Natural killer cell (primary cell): ENCODE results near the gene BMX. TPM values are rescaled to one million over a fixed set of nuclear protein-coding genes. Genes with fewer than 3 reads are reported as not detected.
A peak's percentile ranks its signal among the peaks of the same experiment; 100 is the strongest.

ENCODE experiments used
- ATAC-seq, 3 donors: fragments of 150-1000 bp in 2 of 3; fragments of 200-7000 bp in 1 of 3; cut with Tn5 transposase; 1 replicate in 1 of 3; 2 replicates in 2 of 3; pipeline ENCODE4 v1.10.0; 2021; ENCODE audit warnings: mild to moderate bottlenecking in 2 of 3, moderate library complexity in 2 of 3
- DNase-seq, 2 donors: peaks; one replicate each; pipeline versions ENCODE4 v3.0.0 to v3.0.0-alpha.2; 2013 to 2021; ENCODE audit warnings: mixed read lengths in 1 of 2
- H3K27ac ChIP-seq: one replicate; pipeline ENCODE4 v1.5.1; 2013; ENCODE audit warnings: mild to moderate bottlenecking, low read length
- H3K27me3 ChIP-seq: one replicate; pipeline ENCODE4 v1.6.1; 2013; ENCODE audit warnings: low read length; ENCODE audit not compliant: control insufficient read depth, insufficient read depth
- H3K36me3 ChIP-seq: one replicate; pipeline ENCODE4 v1.6.1; 2013; ENCODE audit warnings: low read length; ENCODE audit not compliant: control insufficient read depth, insufficient read depth
- H3K4me1 ChIP-seq: one replicate; pipeline ENCODE4 v1.6.1; 2013; ENCODE audit warnings: low read length; ENCODE audit not compliant: control insufficient read depth, insufficient read depth
- H3K4me3 ChIP-seq: one replicate; pipeline ENCODE4 v1.5.1; 2013; ENCODE audit warnings: low read length
- H3K9me3 ChIP-seq: one replicate; pipeline ENCODE4 v1.6.1; 2013; ENCODE audit warnings: low read length; ENCODE audit not compliant: control insufficient read depth, insufficient read depth
- H3K27ac Mint-ChIP-seq, 2 donors: one replicate each; pipeline ENCODE4 v1.8.0; 2022; ENCODE audit warnings: mild to moderate bottlenecking in 2 of 2, mixed read lengths in 2 of 2, moderate library complexity in 1 of 2
- H3K27me3 Mint-ChIP-seq, 2 donors: one replicate each; pipeline ENCODE4 v1.8.0; 2022; ENCODE audit warnings: low read depth in 2 of 2, mixed read lengths in 2 of 2
- H3K36me3 Mint-ChIP-seq: one replicate; pipeline ENCODE4 v1.8.0; 2022; ENCODE audit warnings: mixed read lengths
- H3K4me1 Mint-ChIP-seq, 2 donors: one replicate each; pipeline ENCODE4 v1.8.0; 2022; ENCODE audit warnings: mixed read lengths in 2 of 2
- H3K4me3 Mint-ChIP-seq: one replicate; pipeline ENCODE4 v1.8.0; 2022; ENCODE audit warnings: mild to moderate bottlenecking, moderate library complexity, mixed read lengths
- H3K9me3 Mint-ChIP-seq, 2 donors: one replicate each; pipeline ENCODE4 v1.8.0; 2022; ENCODE audit warnings: mixed read lengths in 2 of 2
- WGBS: methylation state at CpG from one replicate; pipeline ENCODE4 v1.1.7; 2013; ENCODE audit warnings: missing lambda C conversion rate; ENCODE audit not compliant: insufficient coverage; 5-methylcytosine and 5-hydroxymethylcytosine counted together
- intact Hi-C: fragments of 100-400 bp; cut with micrococcal nuclease; formaldehyde crosslinking; loops from one replicate; pipeline ENCODE4 v1.14.2; 2022
- total RNA-seq, 4 donors: library from RNA; stranded (reverse); fragments of 120-200 nt in 1 of 4; gene quantifications; one replicate each; pipeline versions ENCODE4 v1.2.3 to v1.2.4, GENCODE V29; 2013 to 2022
- TF ChIP-seq, protein P1 (sequence below): fragments of 200-600 bp; IDR thresholded peaks from one replicate; pipeline ENCODE4 v1.8.0; 2022; ENCODE audit warnings: antibody characterized with exemption

The BMX gene
- total RNA-seq, 3 donors from 2014 or later (not counting 1 experiment from before 2014, with no cell fraction given), result 0.30 TPM; not detected in 2

DNA sequence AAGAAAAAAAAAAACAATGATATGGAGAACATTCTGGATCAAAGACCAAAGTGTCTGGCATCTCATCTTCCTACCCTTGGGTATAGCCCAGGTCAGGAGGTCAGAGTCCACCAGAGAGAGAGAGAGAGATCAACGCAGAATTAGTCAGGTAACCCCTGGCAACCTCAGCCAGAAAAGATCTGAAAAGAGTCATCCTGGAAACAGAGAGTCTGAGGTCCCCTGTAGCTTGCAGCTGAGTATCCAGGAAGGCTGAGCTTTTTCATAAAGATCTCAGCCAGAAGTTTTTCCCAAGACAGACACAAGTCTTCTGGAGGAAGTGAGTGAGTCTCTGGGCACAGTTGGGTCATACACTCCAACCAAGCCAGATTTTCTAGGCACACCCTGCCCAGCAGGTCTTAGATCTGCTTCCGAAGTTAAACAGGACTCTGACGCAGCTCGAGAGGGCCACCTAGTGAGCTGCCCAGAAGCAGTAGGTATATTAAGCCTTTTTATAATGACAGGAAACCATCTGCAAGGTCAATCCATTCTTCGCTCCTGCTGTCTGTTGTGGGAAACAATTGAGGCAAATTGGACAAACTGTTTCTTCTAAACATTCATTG is 64.5 kb downstream of the BMX start:
- DNase-seq, result peak; percentile 17 to 32

DNA sequence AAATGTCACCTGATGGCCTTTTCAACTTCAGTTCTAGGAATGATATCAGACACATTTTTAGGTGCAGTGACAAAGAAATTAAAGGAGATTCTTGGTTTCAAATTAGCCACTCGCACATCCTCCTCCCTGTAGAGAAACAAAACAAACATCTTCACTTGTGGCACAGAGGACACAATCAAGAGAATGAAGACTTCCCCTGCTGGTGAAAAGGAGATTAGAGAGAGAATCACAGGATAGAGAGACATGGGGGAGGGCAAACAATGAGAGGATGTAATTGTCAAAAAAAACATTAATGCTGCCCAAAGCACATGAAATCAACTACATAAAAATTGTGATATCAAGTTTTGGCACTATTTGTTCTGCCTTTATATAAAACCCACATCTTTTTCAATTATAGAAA is 65.6 kb downstream of the BMX start:
- peaks cover 0 to 41% of the 10 kb centered on the region in 2 donors for H3K27me3 Mint-ChIP-seq
- no peak overlapping the region for H3K4me3 Mint-ChIP-seq
- no peak overlapping the region for H3K27ac Mint-ChIP-seq
- intact Hi-C loops, result no loop called here
- no peaks in the 10 kb centered on the region for H3K4me1 Mint-ChIP-seq
- no CpG with 5 or more reads among the region's 1 CpG for WGBS
- no peaks in the 10 kb centered on the region for H3K9me3 Mint-ChIP-seq
- TF ChIP-seq, protein P1, sequence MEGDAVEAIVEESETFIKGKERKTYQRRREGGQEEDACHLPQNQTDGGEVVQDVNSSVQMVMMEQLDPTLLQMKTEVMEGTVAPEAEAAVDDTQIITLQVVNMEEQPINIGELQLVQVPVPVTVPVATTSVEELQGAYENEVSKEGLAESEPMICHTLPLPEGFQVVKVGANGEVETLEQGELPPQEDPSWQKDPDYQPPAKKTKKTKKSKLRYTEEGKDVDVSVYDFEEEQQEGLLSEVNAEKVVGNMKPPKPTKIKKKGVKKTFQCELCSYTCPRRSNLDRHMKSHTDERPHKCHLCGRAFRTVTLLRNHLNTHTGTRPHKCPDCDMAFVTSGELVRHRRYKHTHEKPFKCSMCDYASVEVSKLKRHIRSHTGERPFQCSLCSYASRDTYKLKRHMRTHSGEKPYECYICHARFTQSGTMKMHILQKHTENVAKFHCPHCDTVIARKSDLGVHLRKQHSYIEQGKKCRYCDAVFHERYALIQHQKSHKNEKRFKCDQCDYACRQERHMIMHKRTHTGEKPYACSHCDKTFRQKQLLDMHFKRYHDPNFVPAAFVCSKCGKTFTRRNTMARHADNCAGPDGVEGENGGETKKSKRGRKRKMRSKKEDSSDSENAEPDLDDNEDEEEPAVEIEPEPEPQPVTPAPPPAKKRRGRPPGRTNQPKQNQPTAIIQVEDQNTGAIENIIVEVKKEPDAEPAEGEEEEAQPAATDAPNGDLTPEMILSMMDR, result no peak
- H3K4me3 ChIP-seq, result no peak overlapping the region
- ATAC-seq, result no peak
- no peaks in the 10 kb centered on the region for H3K36me3 ChIP-seq
- no peaks in the 10 kb centered on the region for H3K36me3 Mint-ChIP-seq
- H3K4me1 ChIP-seq, result no peaks in the 10 kb centered on the region
- H3K27ac ChIP-seq, result no peak overlapping the region
- no peaks in the 10 kb centered on the region for H3K27me3 ChIP-seq
- H3K9me3 ChIP-seq, result no peaks in the 10 kb centered on the region
- no peak for DNase-seq

More for the DNA sequence above, 64.5 kb downstream of the BMX start:
- H3K4me3 ChIP-seq, result no peak overlapping the region
- H3K36me3 ChIP-seq, result no peaks in the 10 kb centered on the region
- Mint-ChIP-seq H3K36me3 (no peaks in the 10 kb centered on the region), H3K9me3 (no peaks in the 10 kb centered on the region), H3K4me1 (no peaks in the 10 kb centered on the region), H3K27ac (no peak overlapping the region), H3K4me3 (no peak overlapping the region), H3K27me3 (peaks cover 0 to 35% of the 10 kb centered on the region in 2 donors)
- TF ChIP-seq, protein P1, result no peak
- ATAC-seq, result peak; percentile 46 to 70 (median 53)
- 15% methylated on average over 5 of the region's 5 CpGs for WGBS
- intact Hi-C loops, result loop anchor here (2.0 kb wide), 1 partner anchor 66 kb away; no protein-coding TSS in a partner anchor
- no peaks in the 10 kb centered on the region for H3K4me1 ChIP-seq
- no peaks in the 10 kb centered on the region for H3K9me3 ChIP-seq
- H3K27ac ChIP-seq, result no peak overlapping the region
- H3K27me3 ChIP-seq, result no peaks in the 10 kb centered on the region

DNA sequence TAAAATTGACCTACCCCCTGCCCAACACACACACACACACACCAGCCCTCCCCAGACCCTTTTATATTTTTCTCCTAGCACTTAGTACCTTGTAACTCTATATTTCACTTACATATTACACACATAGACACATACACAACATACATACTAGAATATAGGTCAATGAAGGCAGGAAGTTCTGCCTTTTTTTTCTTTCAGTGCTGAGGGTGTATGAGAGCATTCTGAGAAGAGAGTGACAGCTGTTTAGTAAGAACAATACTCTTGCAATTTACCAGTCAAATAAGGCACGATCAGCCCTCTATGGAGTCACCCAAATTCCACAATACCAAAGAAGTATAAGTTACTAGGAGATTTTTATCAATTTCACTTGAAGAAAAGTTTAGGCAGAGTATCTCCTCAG is 66.7 kb downstream of the BMX start:
- peak overlapping the region in 1 of 2 donors; percentile 9 for H3K27ac Mint-ChIP-seq

More for the DNA sequence above, 66.7 kb downstream of the BMX start:
- Mint-ChIP-seq H3K27me3 (peaks cover 0 to 36% of the 10 kb centered on the region in 2 donors), H3K36me3 (no peaks in the 10 kb centered on the region), H3K9me3 (no peaks in the 10 kb centered on the region), H3K4me1 (no peaks in the 10 kb centered on the region), H3K4me3 (no peak overlapping the region)
- H3K36me3 ChIP-seq, result no peaks in the 10 kb centered on the region
- no peak overlapping the region for H3K27ac ChIP-seq
- H3K9me3 ChIP-seq, result no peaks in the 10 kb centered on the region
- WGBS, result no CpG with 5 or more reads among the region's 1 CpG
- H3K4me1 ChIP-seq, result no peaks in the 10 kb centered on the region
- intact Hi-C loops, result no loop called here
- TF ChIP-seq, protein P1, result no peak
- ATAC-seq (no peak), DNase-seq (no peak)
- H3K27me3 ChIP-seq, result no peaks in the 10 kb centered on the region
- H3K4me3 ChIP-seq, result no peak overlapping the region
